ENCODE results near the gene ABCC6.

DNA sequence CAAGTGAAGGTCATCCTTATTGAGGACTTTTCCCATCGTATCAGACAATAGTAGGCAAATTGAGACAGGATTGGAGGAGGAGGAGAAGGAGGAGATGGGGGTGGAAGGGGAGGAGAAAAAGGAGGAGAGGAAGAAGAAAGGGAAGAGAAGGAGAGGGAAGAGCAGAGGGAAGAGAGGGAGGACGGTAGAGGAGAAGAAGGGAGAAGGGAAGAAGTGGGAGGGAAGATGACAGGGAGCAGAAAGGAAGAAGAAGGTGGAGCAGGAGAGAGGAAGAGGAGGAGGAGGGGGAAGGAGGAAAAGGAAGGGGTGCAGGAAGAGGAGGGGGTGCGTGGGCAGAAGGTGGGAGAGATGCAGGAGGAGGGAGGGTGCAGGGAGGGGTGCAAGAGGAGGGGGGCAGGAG, 26.0 kb downstream of the ABCC6 start:
- TF ChIP-seq POLR2A (IDR thresholded peaks at IDR 0.05; ENCODE audit: borderline replicate concordance, extremely low read depth, insufficient read depth, insufficient read length): no peak
- TF ChIP-seq, protein P1, sequence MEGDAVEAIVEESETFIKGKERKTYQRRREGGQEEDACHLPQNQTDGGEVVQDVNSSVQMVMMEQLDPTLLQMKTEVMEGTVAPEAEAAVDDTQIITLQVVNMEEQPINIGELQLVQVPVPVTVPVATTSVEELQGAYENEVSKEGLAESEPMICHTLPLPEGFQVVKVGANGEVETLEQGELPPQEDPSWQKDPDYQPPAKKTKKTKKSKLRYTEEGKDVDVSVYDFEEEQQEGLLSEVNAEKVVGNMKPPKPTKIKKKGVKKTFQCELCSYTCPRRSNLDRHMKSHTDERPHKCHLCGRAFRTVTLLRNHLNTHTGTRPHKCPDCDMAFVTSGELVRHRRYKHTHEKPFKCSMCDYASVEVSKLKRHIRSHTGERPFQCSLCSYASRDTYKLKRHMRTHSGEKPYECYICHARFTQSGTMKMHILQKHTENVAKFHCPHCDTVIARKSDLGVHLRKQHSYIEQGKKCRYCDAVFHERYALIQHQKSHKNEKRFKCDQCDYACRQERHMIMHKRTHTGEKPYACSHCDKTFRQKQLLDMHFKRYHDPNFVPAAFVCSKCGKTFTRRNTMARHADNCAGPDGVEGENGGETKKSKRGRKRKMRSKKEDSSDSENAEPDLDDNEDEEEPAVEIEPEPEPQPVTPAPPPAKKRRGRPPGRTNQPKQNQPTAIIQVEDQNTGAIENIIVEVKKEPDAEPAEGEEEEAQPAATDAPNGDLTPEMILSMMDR (IDR thresholded peaks at IDR 0.05 in 2 of 3, conservative IDR thresholded peaks at IDR 0.05 in 1 of 3; ENCODE audit: borderline replicate concordance in 1 of 3, insufficient read depth in 1 of 3, low read depth in 2 of 3, low read length in 2 of 3): no peak
- TF ChIP-seq JUND (IDR thresholded peaks at IDR 0.05): no peak
- TF ChIP-seq EGR1 (IDR thresholded peaks at IDR 0.05; ENCODE audit: low read depth): no peak
- TF ChIP-seq SRF (IDR thresholded peaks at IDR 0.05; ENCODE audit: low read depth): no peak

All from HCT116 (cell line).